HEK293 (cell line): Measurements from ENCODE around the gene PPP2R3A.

Experiments
- AEBP2 ChIP-seq: fragments of 450-650 bp; formaldehyde crosslinking; IDR thresholded peaks from 2 replicates; pipeline ENCODE4 v1.5.1; 2016; ENCODE audit warnings: missing biosample characterization, missing genetic modification characterization, borderline replicate concordance
- GLI2 ChIP-seq: fragments of 450-650 bp; formaldehyde crosslinking; IDR thresholded peaks from 2 replicates; pipeline ENCODE4; 2017; ENCODE audit warnings: missing biosample characterization, missing genetic modification characterization, low read depth, borderline replicate concordance
- HOXC10 ChIP-seq: sonication (generic); formaldehyde crosslinking; IDR thresholded peaks from 2 replicates; pipeline ENCODE4 v1.8.1; 2023; ENCODE audit warnings: mild to moderate bottlenecking, missing genetic modification reagents
- KLF1 ChIP-seq: fragments of 450-650 bp; formaldehyde crosslinking; IDR thresholded peaks from 2 replicates; pipeline ENCODE4 v1.5.1; 2016; ENCODE audit warnings: missing biosample characterization, missing genetic modification characterization
- KLF7 ChIP-seq: fragments of 450-650 bp; formaldehyde crosslinking; IDR thresholded peaks from 2 replicates; pipeline ENCODE4 v1.5.1; 2016; ENCODE audit warnings: missing biosample characterization, missing genetic modification characterization, borderline replicate concordance
- KLF9 ChIP-seq: fragments of 450-650 bp; formaldehyde crosslinking; IDR thresholded peaks from 2 replicates; pipeline ENCODE4 v1.5.1; 2016; ENCODE audit warnings: missing biosample characterization, missing genetic modification characterization, low read depth
- RBAK ChIP-seq: fragments of 450-650 bp; formaldehyde crosslinking; IDR thresholded peaks from 2 replicates; pipeline ENCODE4 v1.5.1; 2016; ENCODE audit warnings: missing biosample characterization, missing genetic modification characterization
- SALL2 ChIP-seq: fragments of 450-650 bp; formaldehyde crosslinking; IDR thresholded peaks from 2 replicates; pipeline ENCODE4 v1.5.0; 2017; ENCODE audit warnings: missing biosample characterization, mild to moderate bottlenecking, missing genetic modification characterization, borderline replicate concordance
- YY2 ChIP-seq: fragments of 450-650 bp; formaldehyde crosslinking; IDR thresholded peaks from 2 replicates; pipeline ENCODE4 v1.5.1; 2016; ENCODE audit warnings: missing biosample characterization, missing genetic modification characterization
- ZBTB11 ChIP-seq: fragments of 450-650 bp; formaldehyde crosslinking; conservative IDR thresholded peaks from 2 replicates; pipeline ENCODE4 v1.5.1; 2016; ENCODE audit warnings: low read depth, missing biosample characterization, missing genetic modification characterization
- ZBTB44 ChIP-seq: fragments of 450-650 bp; IDR thresholded peaks from 2 replicates; pipeline ENCODE4 v1.5.1; 2018; ENCODE audit warnings: missing biosample characterization, mild to moderate bottlenecking, missing genetic modification characterization
- ZBTB49 ChIP-seq: fragments of 450-650 bp; formaldehyde crosslinking; IDR thresholded peaks from 2 replicates; pipeline ENCODE4 v1.5.1; 2016; ENCODE audit warnings: missing biosample characterization, missing genetic modification characterization, low read depth
- ZBTB7A ChIP-seq: fragments of 450-650 bp; formaldehyde crosslinking; IDR thresholded peaks from 2 replicates; pipeline ENCODE4 v1.5.1; 2016; ENCODE audit warnings: low read depth, missing biosample characterization, missing genetic modification characterization
- ZFP3 ChIP-seq: fragments of 450-650 bp; formaldehyde crosslinking; IDR thresholded peaks from 2 replicates; pipeline ENCODE4 v1.5.1; 2016; ENCODE audit warnings: low read depth, missing biosample characterization, missing genetic modification characterization
- ZFP69B ChIP-seq: fragments of 450-650 bp; formaldehyde crosslinking; IDR thresholded peaks from 2 replicates; pipeline ENCODE4 v1.5.1; 2016; ENCODE audit warnings: missing biosample characterization, missing genetic modification characterization
- ZNF121 ChIP-seq: fragments of 450-650 bp; formaldehyde crosslinking; IDR thresholded peaks from 2 replicates; pipeline ENCODE4 v1.5.1; 2016; ENCODE audit warnings: missing biosample characterization, missing genetic modification characterization
- ZNF155 ChIP-seq: fragments of 450-650 bp; formaldehyde crosslinking; IDR thresholded peaks from 2 replicates; pipeline ENCODE4 v1.5.1; 2016; ENCODE audit warnings: missing biosample characterization, missing genetic modification characterization
- ZNF157 ChIP-seq: fragments of 450-650 bp; formaldehyde crosslinking; IDR thresholded peaks from 2 replicates; pipeline ENCODE4 v1.5.1; 2016; ENCODE audit warnings: missing biosample characterization, missing genetic modification characterization
- ZNF184 ChIP-seq: fragments of 450-650 bp; IDR thresholded peaks from 2 replicates; pipeline ENCODE4 v1.5.1; 2018; ENCODE audit warnings: missing biosample characterization, mild to moderate bottlenecking, missing genetic modification characterization
- ZNF248 ChIP-seq: fragments of 450-650 bp; formaldehyde crosslinking; IDR thresholded peaks from 2 replicates; pipeline ENCODE4 v1.5.1; 2017; ENCODE audit warnings: missing biosample characterization, missing genetic modification characterization
- ZNF266 ChIP-seq: fragments of 450-650 bp; formaldehyde crosslinking; IDR thresholded peaks from 2 replicates; pipeline ENCODE4 v1.5.1; 2016; ENCODE audit warnings: missing biosample characterization, missing genetic modification characterization, low read depth
- ZNF394 ChIP-seq: fragments of 450-650 bp; formaldehyde crosslinking; IDR thresholded peaks from 2 replicates; pipeline ENCODE4 v1.5.1; 2016; ENCODE audit warnings: missing biosample characterization, missing genetic modification characterization, mild to moderate bottlenecking, moderate library complexity, borderline replicate concordance
- ZNF404 ChIP-seq: fragments of 450-650 bp; formaldehyde crosslinking; IDR thresholded peaks from 2 replicates; pipeline ENCODE4 v1.5.1; 2017; ENCODE audit warnings: missing biosample characterization, missing genetic modification characterization
- ZNF426 ChIP-seq: fragments of 450-650 bp; formaldehyde crosslinking; IDR thresholded peaks from 2 replicates; pipeline ENCODE4 v1.5.1; 2017; ENCODE audit warnings: missing biosample characterization, missing genetic modification characterization, mild to moderate bottlenecking, inconsistent platforms, moderate library complexity
- ZNF48 ChIP-seq: fragments of 450-650 bp; formaldehyde crosslinking; IDR thresholded peaks from 2 replicates; pipeline ENCODE4 v1.5.1; 2016; ENCODE audit warnings: missing biosample characterization, missing genetic modification characterization
- ZNF510 ChIP-seq: fragments of 450-650 bp; formaldehyde crosslinking; IDR thresholded peaks from 2 replicates; pipeline ENCODE4 v1.5.1; 2018; ENCODE audit warnings: mild to moderate bottlenecking, missing genetic modification characterization, missing biosample characterization; ENCODE audit not compliant: insufficient replicate concordance
- ZNF585B ChIP-seq: fragments of 450-650 bp; formaldehyde crosslinking; IDR thresholded peaks from 2 replicates; pipeline ENCODE4 v1.5.1; 2016; ENCODE audit warnings: missing biosample characterization, missing genetic modification characterization
- ZNF610 ChIP-seq: fragments of 450-650 bp; formaldehyde crosslinking; IDR thresholded peaks from 2 replicates; pipeline ENCODE4 v1.5.1; 2016; ENCODE audit warnings: missing biosample characterization, missing genetic modification characterization, borderline replicate concordance
- ZNF629 ChIP-seq: fragments of 450-650 bp; formaldehyde crosslinking; IDR thresholded peaks from 2 replicates; pipeline ENCODE4 v1.5.1; 2017; ENCODE audit warnings: missing biosample characterization, missing genetic modification characterization
- ZNF707 ChIP-seq: fragments of 450-650 bp; formaldehyde crosslinking; IDR thresholded peaks from 2 replicates; pipeline ENCODE4 v1.5.1; 2016; ENCODE audit warnings: missing biosample characterization, missing genetic modification characterization
- ZSCAN23 ChIP-seq: fragments of 450-650 bp; formaldehyde crosslinking; IDR thresholded peaks from 2 replicates; pipeline ENCODE4 v1.5.1; 2016; ENCODE audit warnings: missing biosample characterization, missing genetic modification characterization
- ZSCAN5A ChIP-seq: fragments of 450-650 bp; formaldehyde crosslinking; IDR thresholded peaks from 2 replicates; pipeline ENCODE4 v1.5.1; 2016; ENCODE audit warnings: missing biosample characterization, missing genetic modification characterization

PPP2R3A gene

GRCh38 chr3:135965129-135965505, 411 bp upstream of the PPP2R3A start (continued):
- no peak for TF ChIP-seq ZBTB11 (tag by site-specific recombination)
- no peak for TF ChIP-seq ZNF155 (tag by site-specific recombination)
- TF ChIP-seq ZNF610 (tag by site-specific recombination) = peak; percentile 82
- no peak for TF ChIP-seq KLF1 (tag by site-specific recombination)
- no peak for TF ChIP-seq ZNF585B
- no peak for TF ChIP-seq KLF7 (tag by site-specific recombination)
- no peak for TF ChIP-seq GLI2 (tag by site-specific recombination)
- no peak for TF ChIP-seq SALL2
- no peak for TF ChIP-seq ZNF248 (tag by site-specific recombination)
- TF ChIP-seq ZNF121 (tag by site-specific recombination) = no peak
- TF ChIP-seq ZNF266 (tag by site-specific recombination) = no peak
- TF ChIP-seq ZNF404 (tag by site-specific recombination) = no peak
- peak; percentile 37; the same call in 1 of the 2 replicates for TF ChIP-seq ZNF629 (tag by site-specific recombination)
- TF ChIP-seq ZBTB49 = no peak
- no peak for TF ChIP-seq ZNF510
- no peak for TF ChIP-seq AEBP2 (tag by site-specific recombination)
- no peak for TF ChIP-seq ZNF426 (tag by site-specific recombination)
- no peak for TF ChIP-seq ZFP3 (tag by site-specific recombination)
- TF ChIP-seq YY2 = no peak
- TF ChIP-seq KLF9 (tag by site-specific recombination) = no peak
- TF ChIP-seq ZNF184 (tag by site-specific recombination) = no peak
- TF ChIP-seq ZSCAN5A (tag by site-specific recombination) = no peak
- peak; percentile 42; the same call in 1 of the 2 replicates for TF ChIP-seq ZFP69B (tag by site-specific recombination)
- TF ChIP-seq RBAK (tag by site-specific recombination) = no peak
- TF ChIP-seq ZBTB44 (tag by site-specific recombination) = no peak
- TF ChIP-seq ZBTB7A = no peak
- TF ChIP-seq ZNF394 (tag by site-specific recombination) = no peak
- no peak for TF ChIP-seq ZNF157 (tag by site-specific recombination)
- TF ChIP-seq ZSCAN23 = no peak
- TF ChIP-seq ZNF707 (tag by site-specific recombination) = no peak
- no peak for TF ChIP-seq HOXC10 (CRISPR knock-in tag)
- TF ChIP-seq ZNF48 = no peak
